H1 (cell line): ENCODE measurements around the gene FGF21. TPM values are rescaled to one million over a fixed set of nuclear protein-coding genes. Genes with fewer than 3 reads are reported as not detected.

ENCODE experiments used
- CTCF ChIA-PET: fragments of 300-600 bp; sonication (Branson Sonifier 250); formaldehyde crosslinking; loops from one replicate; lab custom pipeline; 2021; ENCODE audit not compliant: partially characterized antibody; lab: Charles Lee
- POLR2A ChIA-PET: fragments of 300-600 bp; sonication (Branson Sonifier 250); formaldehyde crosslinking; loops from one replicate; lab custom pipeline; 2021; ENCODE audit warnings: inconsistent platforms; ENCODE audit not compliant: partially characterized antibody; lab: Charles Lee
- DNase-seq, 2 experiments: peaks; one replicate each; pipeline versions ENCODE4 v3.0.0 to v3.0.0-alpha.2; 2010 to 2022; ENCODE audit warnings: low spot score in 2 of 2, low read depth in 1 of 2, mixed read lengths in 1 of 2
- FAIRE-seq: peaks from 2 replicates; lab custom pipeline; 2011; peaks lifted over from hg19 to GRCh38; lab: Jason Lieb, UNC
- H2AFZ ChIP-seq: 2 replicates; pipeline ENCODE4 v1.8.1; 2012; ENCODE audit warnings: low read length, inconsistent platforms
- H2AK5ac ChIP-seq: 2 replicates; pipeline ENCODE4 v1.6.1; 2013; ENCODE audit warnings: low read depth, low read length
- H2BK120ac ChIP-seq: replicated peaks from 2 replicates; pipeline ENCODE3; 2013; ENCODE audit warnings: low read depth, low read length, inconsistent platforms
- H2BK12ac ChIP-seq: 2 replicates; pipeline ENCODE4 v1.6.1; 2013; ENCODE audit warnings: low read depth, low read length
- H2BK15ac ChIP-seq: 2 replicates; pipeline ENCODE4 v1.6.1; 2013; ENCODE audit warnings: low read length
- H2BK20ac ChIP-seq: 2 replicates; pipeline ENCODE4 v1.6.1; 2013; ENCODE audit warnings: low read length
- H2BK5ac ChIP-seq: 2 replicates; pipeline ENCODE4 v1.6.1; 2013; ENCODE audit warnings: low read depth, low read length
- H3K14ac ChIP-seq: 2 replicates; pipeline ENCODE4 v1.6.1; 2013; ENCODE audit warnings: inconsistent platforms; ENCODE audit not compliant: insufficient read length
- H3K18ac ChIP-seq: 2 replicates; pipeline ENCODE4 v1.6.1; 2013; ENCODE audit warnings: low read length; ENCODE audit errors: extremely low read depth
- H3K23ac ChIP-seq: 2 replicates; pipeline ENCODE4 v1.6.1; 2013; ENCODE audit warnings: inconsistent platforms; ENCODE audit not compliant: insufficient read length
- H3K23me2 ChIP-seq: 2 replicates; pipeline ENCODE4 v1.6.1; 2013; ENCODE audit warnings: low read depth, low read length
- H3K27ac ChIP-seq: 2 replicates; pipeline ENCODE4 v1.6.1; 2011; ENCODE audit warnings: low read depth, low read length, inconsistent platforms
- H3K27me3 ChIP-seq, 4 experiments: replicated peaks in 1 of 4; 1 replicate in 1 of 4; 2 replicates in 3 of 4; pipeline versions ENCODE4 v1.6.1 to v1.8.1; 2011 to 2013; ENCODE audit warnings: low read length in 3 of 4, mild to moderate bottlenecking in 3 of 4, inconsistent platforms in 2 of 4, mixed read lengths in 2 of 4, moderate library complexity in 1 of 4; ENCODE audit not compliant: control insufficient read depth in 3 of 4, insufficient read depth in 3 of 4; ENCODE audit errors: extremely low read depth in 1 of 4
- H3K36me3 ChIP-seq, 4 experiments: 2 replicates each; pipeline versions ENCODE4 v1.6.1 to v1.8.1; 2011 to 2013; ENCODE audit warnings: mild to moderate bottlenecking in 4 of 4, low read length in 3 of 4, moderate library complexity in 2 of 4, control low read depth in 1 of 4, inconsistent platforms in 1 of 4; ENCODE audit not compliant: insufficient read depth in 4 of 4, control insufficient read depth in 2 of 4
- H3K4ac ChIP-seq: replicated peaks from 2 replicates; pipeline ENCODE3; 2013; ENCODE audit warnings: low read length, low read depth, mixed read lengths, inconsistent platforms; ENCODE audit not compliant: insufficient read length
- H3K4me1 ChIP-seq, 4 experiments: replicated peaks in 1 of 4; 1 replicate in 1 of 4; 2 replicates in 3 of 4; pipeline versions ENCODE4 v1.6.1 to v1.8.1; 2011 to 2013; ENCODE audit warnings: low read length in 3 of 4, inconsistent platforms in 2 of 4, mixed read lengths in 1 of 4; ENCODE audit not compliant: insufficient read depth in 4 of 4, control insufficient read depth in 3 of 4
- H3K4me2 ChIP-seq, 2 experiments: 2 replicates each; pipeline versions ENCODE4 v1.6.1 to v1.8.1; 2011 to 2013; ENCODE audit warnings: low read depth in 2 of 2, low read length in 2 of 2, control low read depth in 1 of 2, inconsistent platforms in 1 of 2, mild to moderate bottlenecking in 1 of 2; ENCODE audit not compliant: insufficient read depth in 1 of 2
- H3K4me3 ChIP-seq, 4 experiments: fragments of 200-600, 300-600 bp in 1 of 4; sonication (generic), shearing (Covaris generic), sonication (Bioruptor Twin) in 1 of 4; 2 replicates each; pipeline versions ENCODE4 v1.5.1 to v1.8.1; 2011 to 2016; ENCODE audit warnings: low read length in 4 of 4, low read depth in 3 of 4, control low read depth in 2 of 4, inconsistent platforms in 2 of 4, mild to moderate bottlenecking in 2 of 4, mixed read lengths in 1 of 4, moderate library complexity in 1 of 4; ENCODE audit not compliant: insufficient read depth in 2 of 4; ENCODE audit errors: extremely low read depth in 1 of 4
- H3K56ac ChIP-seq: replicated peaks from 2 replicates; pipeline ENCODE3; 2013; ENCODE audit warnings: low read depth, mild to moderate bottlenecking, mixed read lengths, low read length, inconsistent platforms; ENCODE audit not compliant: insufficient read length
- H3K79me1 ChIP-seq: 2 replicates; pipeline ENCODE4 v1.6.1; 2013; ENCODE audit warnings: low read depth, low read length, control low read depth
- H3K79me2 ChIP-seq, 2 experiments: 2 replicates each; pipeline versions ENCODE4 v1.6.1 to v1.8.1; 2012 to 2013; ENCODE audit warnings: low read length in 2 of 2, mild to moderate bottlenecking in 2 of 2, inconsistent platforms in 1 of 2; ENCODE audit not compliant: insufficient read depth in 2 of 2, control insufficient read depth in 1 of 2
- H3K9ac ChIP-seq, 4 experiments: replicated peaks in 1 of 4; 1 replicate in 1 of 4; 2 replicates in 3 of 4; pipeline versions ENCODE4 v1.6.1 to v1.8.1; 2011 to 2013; ENCODE audit warnings: low read depth in 3 of 4, low read length in 3 of 4, control low read depth in 2 of 4, mild to moderate bottlenecking in 2 of 4, moderate library complexity in 2 of 4, inconsistent platforms in 1 of 4; ENCODE audit errors: extremely low read depth in 1 of 4
- H3K9me3 ChIP-seq, 2 experiments: 2 replicates each; pipeline versions ENCODE4 v1.6.1 to v1.8.1; 2012 to 2013; ENCODE audit warnings: mild to moderate bottlenecking in 2 of 2, moderate library complexity in 2 of 2, control low read depth in 1 of 2, inconsistent platforms in 1 of 2, low read depth in 1 of 2, low read length in 1 of 2, mixed read lengths in 1 of 2; ENCODE audit not compliant: insufficient read depth in 2 of 2
- H4K20me1 ChIP-seq, 2 experiments: replicated peaks in 1 of 2; 2 replicates each; pipeline versions ENCODE3 to v1.8.1; 2011 to 2013; ENCODE audit warnings: inconsistent platforms in 2 of 2, low read length in 2 of 2, mild to moderate bottlenecking in 1 of 2; ENCODE audit not compliant: insufficient read depth in 2 of 2, control insufficient read depth in 1 of 2
- H4K5ac ChIP-seq: 2 replicates; pipeline ENCODE4 v1.6.1; 2013; ENCODE audit warnings: low read length, low read depth, mixed read lengths, inconsistent platforms; ENCODE audit not compliant: insufficient read length
- H4K8ac ChIP-seq: 2 replicates; pipeline ENCODE4 v1.8.0; 2013; ENCODE audit warnings: mild to moderate bottlenecking, moderate library complexity, low read length, inconsistent platforms; ENCODE audit not compliant: insufficient read depth; ENCODE audit errors: extremely low read depth
- H4K91ac ChIP-seq: replicated peaks from 2 replicates; pipeline ENCODE3; 2013; ENCODE audit warnings: low read length, mixed read lengths, inconsistent platforms; ENCODE audit not compliant: insufficient read length
- CHD1 ChIP-seq: IDR thresholded peaks from 2 replicates; pipeline ENCODE4 v1.6.1; 2012; ENCODE audit warnings: low read depth, low read length, improper control_type of control experiment
- EP300 ChIP-seq, 2 experiments: IDR thresholded peaks; 1 replicate in 1 of 2; 2 replicates in 1 of 2; pipeline ENCODE4 v1.6.1; 2011 to 2012; ENCODE audit warnings: low read depth in 2 of 2, low read length in 2 of 2, mild to moderate bottlenecking in 2 of 2, borderline replicate concordance in 1 of 2, inconsistent platforms in 1 of 2, moderate library complexity in 1 of 2
- FOSL1 ChIP-seq: IDR thresholded peaks from 2 replicates; pipeline ENCODE4 v1.6.1; 2011; ENCODE audit warnings: mild to moderate bottlenecking, low read depth, low read length, moderate library complexity; ENCODE audit not compliant: insufficient read depth
- GABPA ChIP-seq: IDR thresholded peaks from 2 replicates; pipeline ENCODE4 v1.6.1; 2011; ENCODE audit warnings: mild to moderate bottlenecking, low read length, moderate library complexity, borderline replicate concordance; ENCODE audit not compliant: insufficient read depth
- KDM5A ChIP-seq: fragments of 200-600 bp; IDR thresholded peaks from 2 replicates; pipeline ENCODE4 v1.7.1; 2012; ENCODE audit warnings: mild to moderate bottlenecking, low read length, inconsistent platforms, mixed read lengths
- PHF8 ChIP-seq: fragments of 200-600 bp; sonication (generic); conservative IDR thresholded peaks from 2 replicates; pipeline ENCODE4 v1.7.1; 2012; ENCODE audit warnings: low read depth, mild to moderate bottlenecking, inconsistent platforms, low read length, moderate library complexity
- POLR2AphosphoS5 ChIP-seq: IDR thresholded peaks from 2 replicates; pipeline ENCODE4 v1.6.1; 2011; ENCODE audit warnings: low read depth, low read length
- RNF2 ChIP-seq: fragments of 200-900, 300-1000 bp; sonication (generic); IDR thresholded peaks from 2 replicates; pipeline ENCODE4 v1.7.1; 2016; ENCODE audit warnings: borderline replicate concordance, low read depth, mild to moderate bottlenecking, antibody characterized with exemption, low read length; ENCODE audit not compliant: poor library complexity, severe bottlenecking; ENCODE audit errors: missing control alignments
- SP4 ChIP-seq: IDR thresholded peaks from 2 replicates; pipeline ENCODE4 v1.6.1; 2012; ENCODE audit warnings: low read length, inconsistent platforms
- TAF1 ChIP-seq: IDR thresholded peaks from 2 replicates; pipeline ENCODE4 v1.6.1; 2011; ENCODE audit warnings: mild to moderate bottlenecking, low read depth, low read length
- YY1 ChIP-seq: IDR thresholded peaks from 2 replicates; pipeline ENCODE4 v1.6.1; 2011; ENCODE audit warnings: low read depth, mild to moderate bottlenecking, low read length
- WGBS, 2 experiments: shearing (Covaris generic) in 1 of 2; methylation state at CpG; one replicate each; pipeline versions ENCODE4 v1.1.6 to v1.1.7; 2013 to 2015; ENCODE audit warnings: low lambda C conversion rate in 2 of 2, mixed read lengths in 2 of 2, inconsistent platforms in 1 of 2, low coverage in 1 of 2, missing lambda C conversion rate in 1 of 2; ENCODE audit not compliant: insufficient replicate concordance in 2 of 2, insufficient coverage in 1 of 2, insufficient read length in 1 of 2; ENCODE audit errors: extremely low coverage in 1 of 2, missing lambda C conversion rate in 1 of 2; 5-methylcytosine and 5-hydroxymethylcytosine counted together
- polyA plus RNA-seq, 7 experiments: library from polyadenylated mRNA; depleted of rRNA in 3 of 7; stranded (reverse) in 5 of 7; unstranded in 2 of 7; fragments of >200 nt in 5 of 7; fragments of 200-250 nt in 2 of 7; gene quantifications; 1 replicate in 5 of 7; 2 replicates in 1 of 7; 4 replicates in 1 of 7; pipeline versions ENCODE4 v1.2.1 to v1.2.3, GENCODE V29; 2011 to 2013; ENCODE audit warnings: missing spikeins in 2 of 7, mixed read lengths in 2 of 7
- total RNA-seq: library from RNA; stranded (reverse); fragmentation: NEBNext Ultra II Directional; extraction: Animal tissue kit (Norgen Biotek cat#: 25700); gene quantifications from 2 replicates; pipeline ENCODE4 v1.2.1, GENCODE V29; 2021
- TF ChIP-seq, protein P1 (sequence below): IDR thresholded peaks from 2 replicates; pipeline ENCODE4 v1.6.1; 2011; ENCODE audit warnings: low read length, improper control_type of control experiment

FGF21 gene
- total and polyA plus RNA-seq, 2 of the 8 experiments (the other 6 are each of a cell fraction or from before 2014, with no cell fraction given): 0.48 to 0.80 TPM

DNA sequence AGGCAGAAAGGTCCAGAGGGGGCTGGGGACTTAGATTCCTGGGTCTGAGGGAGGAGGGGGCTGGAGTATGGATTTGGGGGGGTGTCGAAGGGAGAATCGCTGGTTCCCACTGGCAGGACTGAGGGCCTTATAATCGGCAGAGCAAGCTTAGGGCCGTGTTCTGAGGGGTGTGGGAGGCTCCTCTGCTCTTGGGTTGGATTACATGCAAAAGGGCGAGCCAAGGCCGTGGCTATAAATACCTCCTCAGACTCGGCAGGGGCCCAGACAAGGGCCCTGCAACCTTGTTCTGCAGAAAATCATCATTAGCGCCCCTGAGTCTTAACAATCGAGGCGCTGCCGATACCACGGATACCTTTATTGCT, 35.1 kb upstream of the FGF21 start:
- Histone ChIP-seq H3K27ac (no peak overlapping the region), H4K8ac (peak overlapping the region; percentile 21; the same call in 1 of the 2 replicates), H3K36me3 (no peaks in the 10 kb centered on the region), H2BK20ac (no peak overlapping the region), H3K56ac (no peak overlapping the region), H4K20me1 (no peaks in the 10 kb centered on the region), H2BK12ac (no peak overlapping the region), H3K4me3 (peak overlapping the region; percentile 4 to 96 (median 84); a peak in 5 of 8 replicates), H2BK15ac (no peak overlapping the region), H3K9ac (no peak overlapping the region), H3K4me2 (peak overlapping the region; percentile 25 to 68), H4K5ac (no peak overlapping the region), H3K18ac (no peak overlapping the region), H3K79me2 (no peaks in the 10 kb centered on the region), H3K23me2 (peaks cover 8% of the 10 kb centered on the region; the same call in 1 of the 2 replicates), H2BK5ac (no peak overlapping the region), H4K91ac (no peak overlapping the region), H3K4me1 (peaks cover 0 to 24% (median 12%) of the 10 kb centered on the region in 4 experiments; a peak in 6 of 7 replicates), H2AFZ (no peak overlapping the region), H3K9me3 (no peaks in the 10 kb centered on the region), H3K23ac (no peak overlapping the region), H3K27me3 (no peaks in the 10 kb centered on the region), H2AK5ac (no peak overlapping the region), H3K14ac (no peak overlapping the region), H3K4ac (no peak overlapping the region), H3K79me1 (no peaks in the 10 kb centered on the region), H2BK120ac (no peak overlapping the region)
- CTCF ChIA-PET: interaction anchor here (0.7 to 1.2 kb wide), 3 partner anchors 8 to 528 kb away, joined by 3 to 4 read pairs (median 3); no protein-coding TSS in a partner anchor
- POLR2A ChIA-PET: interaction anchor here (0.6 to 1.8 kb wide), 12 partner anchors 8 to 75 kb away, joined by 3 to 9 read pairs (median 4); partner anchors contain the start of genes FUT2 and IZUMO1
- DNase-seq (no peak), FAIRE-seq (no peak)
- WGBS, 2 experiments: 45% methylated on average over 12 of the region's 12 CpGs; no CpG with 5 or more reads in 1 of the 2 experiments
- TF ChIP-seq PHF8: no peak
- no peak for TF ChIP-seq YY1
- TF ChIP-seq, protein P1, sequence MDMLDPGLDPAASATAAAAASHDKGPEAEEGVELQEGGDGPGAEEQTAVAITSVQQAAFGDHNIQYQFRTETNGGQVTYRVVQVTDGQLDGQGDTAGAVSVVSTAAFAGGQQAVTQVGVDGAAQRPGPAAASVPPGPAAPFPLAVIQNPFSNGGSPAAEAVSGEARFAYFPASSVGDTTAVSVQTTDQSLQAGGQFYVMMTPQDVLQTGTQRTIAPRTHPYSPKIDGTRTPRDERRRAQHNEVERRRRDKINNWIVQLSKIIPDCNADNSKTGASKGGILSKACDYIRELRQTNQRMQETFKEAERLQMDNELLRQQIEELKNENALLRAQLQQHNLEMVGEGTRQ: no peak
- TF ChIP-seq KDM5A: no peak
- no peak for TF ChIP-seq RNF2
- TF ChIP-seq EP300 (IDR thresholded peaks at IDR 0.05; ENCODE audit: borderline replicate concordance in 1 of 2, low read depth in 2 of 2, low read length in 2 of 2): no peak
- TF ChIP-seq TAF1: no peak
- no peak for TF ChIP-seq SP4
- TF ChIP-seq GABPA: no peak
- no peak for TF ChIP-seq FOSL1
- TF ChIP-seq POLR2AphosphoS5: no peak
- no peak for TF ChIP-seq CHD1
